ENCODE measurements around the gene RREB1. TPM values are rescaled to one million over a fixed set of nuclear protein-coding genes. Genes with fewer than 3 reads are reported as not detected.

The RREB1 gene
- polyA plus RNA-seq, 1 donor (not counting 4 experiments of a cell fraction or from before 2014, with no cell fraction given): 6.1 TPM

GRCh38 chr6:7131390-7131789, 23.6 kb downstream of the RREB1 start:
- Histone ChIP-seq H3K4me1 (ENCODE audit: control insufficient read depth, extremely low read depth, insufficient read depth, low read length) (peaks cover 46% of the 10 kb centered on the region), H3K9me1 (ENCODE audit: control insufficient read depth, extremely low read depth, insufficient read depth, low read length) (no peaks in the 10 kb centered on the region), H3K27me3 (ENCODE audit: control insufficient read depth, extremely low read depth, insufficient read depth, low read length) (no peaks in the 10 kb centered on the region), H3K9me3 (ENCODE audit: control insufficient read depth, low read depth, low read length) (no peaks in the 10 kb centered on the region), H3K4me3 (ENCODE audit: control insufficient read depth in 2 of 3, extremely low read depth in 1 of 3, insufficient read depth in 2 of 3, low read depth in 1 of 3, low read length in 3 of 3) (no peak overlapping the region), H3K27ac (ENCODE audit: control insufficient read depth, insufficient read depth, low read length) (no peak overlapping the region), H3K4me2 (ENCODE audit: control insufficient read depth, extremely low read depth, insufficient read depth, low read depth, low read length) (no peak overlapping the region), H3K79me2 (ENCODE audit: control insufficient read depth, insufficient read depth, low read length) (peaks cover 89% of the 10 kb centered on the region), H4K20me1 (ENCODE audit: control insufficient read depth, extremely low read depth, insufficient read depth, low read length) (no peaks in the 10 kb centered on the region), H3K9ac (ENCODE audit: control insufficient read depth, extremely low read depth, insufficient read depth, low read length) (no peak overlapping the region), H3K36me3 (ENCODE audit: control insufficient read depth in 2 of 2, extremely low read depth in 1 of 2, insufficient read depth in 2 of 2, low read length in 2 of 2) (peaks cover 3 to 4% of the 10 kb centered on the region in 2 experiments), H2AFZ (ENCODE audit: control insufficient read depth, low read length) (no peak overlapping the region)
- FAIRE-seq (no peak), DNase-seq (ENCODE audit: low read depth, low spot score) (no peak)
- no peak for TF ChIP-seq CTCF (optimal IDR thresholded peaks at IDR 0.05 in 1 of 3, IDR thresholded peaks at IDR 0.05 in 1 of 3, conservative IDR thresholded peaks at IDR 0.05 in 1 of 3; ENCODE audit: extremely low read depth in 1 of 3, insufficient read depth in 2 of 3, low read length in 3 of 3)
- no peak for TF ChIP-seq EZH2 (IDR thresholded peaks at IDR 0.05; ENCODE audit: low read length)
- dilution Hi-C loops (cut with MboI; ENCODE audit: extremely low pct_ligation_motif_present, low sequenced_read_pairs): no loop called here

DNA sequence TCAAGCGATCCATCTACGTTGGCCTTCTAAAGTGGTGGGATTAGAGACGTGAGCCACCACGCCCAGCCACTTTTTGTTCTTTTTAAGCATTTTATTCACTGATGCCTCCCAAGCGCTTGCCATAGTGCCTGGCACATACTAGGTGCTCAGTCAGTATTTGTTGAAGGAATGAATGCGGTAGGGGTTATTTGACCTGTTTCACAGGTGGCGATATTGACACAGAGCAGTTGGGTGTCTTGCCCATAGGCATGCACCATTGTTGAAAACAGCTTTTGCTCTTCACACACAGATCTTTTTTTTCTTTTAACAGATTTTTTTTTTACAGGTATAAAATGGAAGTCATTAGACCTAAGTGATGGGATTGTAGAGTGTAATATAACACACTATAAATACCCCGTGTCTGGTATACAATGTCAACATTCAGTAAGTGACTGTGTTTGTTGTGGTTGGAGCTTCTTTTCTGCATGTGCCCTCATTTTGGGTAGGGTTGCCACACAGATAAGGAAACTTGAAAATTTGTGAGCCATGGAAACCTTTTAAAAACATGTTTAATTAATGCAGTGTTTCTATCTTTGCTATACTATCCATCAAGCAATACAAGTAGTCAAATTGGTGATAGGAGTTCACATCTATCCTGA, 24.8 kb downstream of the RREB1 start:
- Histone ChIP-seq H2AFZ (ENCODE audit: control insufficient read depth, low read length) (no peak overlapping the region), H3K4me1 (ENCODE audit: control insufficient read depth, extremely low read depth, insufficient read depth, low read length) (peaks cover 49% of the 10 kb centered on the region), H3K4me2 (ENCODE audit: control insufficient read depth, extremely low read depth, insufficient read depth, low read depth, low read length) (no peak overlapping the region), H3K27ac (ENCODE audit: control insufficient read depth, insufficient read depth, low read length) (no peak overlapping the region), H4K20me1 (ENCODE audit: control insufficient read depth, extremely low read depth, insufficient read depth, low read length) (no peaks in the 10 kb centered on the region), H3K9me1 (ENCODE audit: control insufficient read depth, extremely low read depth, insufficient read depth, low read length) (no peaks in the 10 kb centered on the region), H3K9me3 (ENCODE audit: control insufficient read depth, low read depth, low read length) (no peaks in the 10 kb centered on the region), H3K9ac (ENCODE audit: control insufficient read depth, extremely low read depth, insufficient read depth, low read length) (no peak overlapping the region), H3K27me3 (ENCODE audit: control insufficient read depth, extremely low read depth, insufficient read depth, low read length) (no peaks in the 10 kb centered on the region), H3K79me2 (ENCODE audit: control insufficient read depth, insufficient read depth, low read length) (peaks cover 89% of the 10 kb centered on the region), H3K36me3 (ENCODE audit: control insufficient read depth in 2 of 2, extremely low read depth in 1 of 2, insufficient read depth in 2 of 2, low read length in 2 of 2) (peaks cover 0 to 4% of the 10 kb centered on the region in 2 experiments), H3K4me3 (ENCODE audit: control insufficient read depth in 2 of 3, extremely low read depth in 1 of 3, insufficient read depth in 2 of 3, low read depth in 1 of 3, low read length in 3 of 3) (no peak overlapping the region)
- TF ChIP-seq CTCF (optimal IDR thresholded peaks at IDR 0.05 in 1 of 3, IDR thresholded peaks at IDR 0.05 in 1 of 3, conservative IDR thresholded peaks at IDR 0.05 in 1 of 3; ENCODE audit: extremely low read depth in 1 of 3, insufficient read depth in 2 of 3, low read length in 3 of 3): no peak
- no peak for TF ChIP-seq EZH2 (IDR thresholded peaks at IDR 0.05; ENCODE audit: low read length)
- DNase-seq (ENCODE audit: low read depth, low spot score): no peak
- dilution Hi-C loops (cut with MboI; ENCODE audit: extremely low pct_ligation_motif_present, low sequenced_read_pairs): no loop called here
- no peak for FAIRE-seq

All from keratinocyte (primary cell).